ENCODE measurements around the gene ALPP.

DNA sequence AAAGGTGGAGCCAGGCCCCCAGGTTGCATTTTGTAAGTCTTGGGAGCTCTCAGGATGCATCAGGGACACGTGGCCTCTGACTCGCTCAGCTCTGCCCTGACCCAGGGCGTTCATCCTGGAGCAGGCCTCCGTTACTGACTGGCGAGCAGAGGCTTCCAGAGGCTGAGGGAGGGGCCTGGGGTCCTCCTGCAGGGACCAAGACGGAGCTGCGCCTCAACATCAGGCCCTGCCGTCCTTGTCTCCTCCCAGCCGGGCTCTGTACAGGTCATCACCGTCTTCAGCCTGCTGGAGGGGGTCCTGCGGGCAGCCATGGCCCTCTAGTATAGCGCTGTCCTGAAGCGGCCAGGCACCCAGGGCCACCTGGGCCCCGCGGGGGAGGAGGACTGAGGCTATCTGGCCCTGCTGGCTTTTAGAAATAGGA is 10.2 kb upstream of the ALPP start:
- TF ChIP-seq POLR2A (IDR thresholded peaks at IDR 0.05; ENCODE audit: low read depth, low read length) (no peak), POLR2AphosphoS5 (IDR thresholded peaks at IDR 0.05; ENCODE audit: low read depth, low read length) (no peak), TAF1 (IDR thresholded peaks at IDR 0.05; ENCODE audit: low read depth, low read length) (no peak), PAX5 (IDR thresholded peaks at IDR 0.05; ENCODE audit: insufficient read depth, low read length, severe bottlenecking) (no peak), SPI1 (IDR thresholded peaks at IDR 0.05; ENCODE audit: low read depth, low read length) (no peak), POU2F2 (IDR thresholded peaks at IDR 0.05; ENCODE audit: low read depth, low read length) (no peak)

Data from GM12891 (cell line).